Measurements from ENCODE around the gene TTLL6.

- TF ChIP-seq CTCF (IDR thresholded peaks at IDR 0.05; ENCODE audit: poor library complexity): no peak
- TF ChIP-seq EZH2 (IDR thresholded peaks at IDR 0.05; ENCODE audit: borderline replicate concordance): peak; percentile 68
Observed at GRCh38 chr17:48728232-48729231, 88.5 kb downstream of the TTLL6 start, which contains the start of gene HOXB13.
